HepG2 (cell line): ENCODE results near the gene PLEKHG2. TPM values are rescaled to one million over a fixed set of nuclear protein-coding genes. Genes with fewer than 3 reads are reported as not detected.
A peak's percentile ranks its signal among the peaks of the same experiment; 100 is the strongest.

Experiments used
- HIVEP1 ChIP-seq: sonication (generic); formaldehyde crosslinking; IDR thresholded peaks from 2 replicates; pipeline ENCODE4 v1.4.0; 2020; ENCODE audit warnings: mild to moderate bottlenecking, missing genetic modification reagents
- MTA1 ChIP-seq: sonication (generic); formaldehyde crosslinking; IDR thresholded peaks from 2 replicates; pipeline ENCODE4 v1.4.0; 2020; ENCODE audit warnings: missing genetic modification reagents, mild to moderate bottlenecking, borderline replicate concordance
- TEAD3 ChIP-seq: optimal IDR thresholded peaks from 2 replicates; pipeline ENCODE3; 2016; ENCODE audit warnings: borderline replicate concordance
- ZBTB38 ChIP-seq: sonication (generic); formaldehyde crosslinking; IDR thresholded peaks from 2 replicates; pipeline ENCODE4 v1.5.1; 2020; ENCODE audit warnings: mild to moderate bottlenecking, missing genetic modification reagents
- ZMYM2 ChIP-seq: sonication (generic); formaldehyde crosslinking; IDR thresholded peaks from 2 replicates; pipeline ENCODE4 v1.8.0; 2022; ENCODE audit warnings: mild to moderate bottlenecking, missing genetic modification reagents
- polyA plus RNA-seq, 8 experiments: library from polyadenylated mRNA; depleted of rRNA in 3 of 8; stranded (reverse) in 7 of 8; unstranded in 1 of 8; fragments of >200 nt; fragmentation: Illumina TruSeq in 4 of 8; extraction: Trizol in 4 of 8; gene quantifications; 2 replicates each; pipeline versions ENCODE4 v1.2.1 to v1.2.3, GENCODE V29; 2011 to 2016; ENCODE audit warnings: low read depth in 4 of 8, missing spikeins in 1 of 8, mixed read lengths in 1 of 8; ENCODE audit not compliant: insufficient read depth in 1 of 8
- total RNA-seq, 5 experiments: library from RNA; depleted of rRNA; stranded (reverse); fragments of >200 nt; fragmentation: Illumina TruSeq; extraction: Trizol; gene quantifications; 2 replicates each; pipeline ENCODE4 v1.2.3, GENCODE V29; 2016; ENCODE audit warnings: low read depth in 1 of 5
- TF ChIP-seq, protein P1 (sequence below): sonication (generic); formaldehyde crosslinking; IDR thresholded peaks from 2 replicates; pipeline ENCODE4 v1.5.1; 2020; ENCODE audit warnings: mild to moderate bottlenecking, missing genetic modification reagents, moderate library complexity
- TF ChIP-seq, protein P2 (sequence below): sonication (generic); formaldehyde crosslinking; IDR thresholded peaks from 2 replicates; pipeline ENCODE4 v1.4.0; 2020; ENCODE audit warnings: missing genetic modification reagents, mild to moderate bottlenecking, borderline replicate concordance
- TF ChIP-seq, protein P3 (sequence below): sonication (generic); formaldehyde crosslinking; IDR thresholded peaks from 2 replicates; pipeline ENCODE4 v1.4.0; 2020; ENCODE audit warnings: missing genetic modification reagents, borderline replicate concordance
- TF ChIP-seq, protein P4 (sequence below): sonication (generic); formaldehyde crosslinking; IDR thresholded peaks from 2 replicates; pipeline ENCODE4 v1.5.1; 2020; ENCODE audit warnings: missing genetic modification reagents, mild to moderate bottlenecking, borderline replicate concordance

Gene PLEKHG2
- total and polyA plus RNA-seq, 2 of the 13 experiments (the other 11 are each of a cell fraction or from before 2014, with no cell fraction given), result 3.6 to 6.8 TPM

DNA sequence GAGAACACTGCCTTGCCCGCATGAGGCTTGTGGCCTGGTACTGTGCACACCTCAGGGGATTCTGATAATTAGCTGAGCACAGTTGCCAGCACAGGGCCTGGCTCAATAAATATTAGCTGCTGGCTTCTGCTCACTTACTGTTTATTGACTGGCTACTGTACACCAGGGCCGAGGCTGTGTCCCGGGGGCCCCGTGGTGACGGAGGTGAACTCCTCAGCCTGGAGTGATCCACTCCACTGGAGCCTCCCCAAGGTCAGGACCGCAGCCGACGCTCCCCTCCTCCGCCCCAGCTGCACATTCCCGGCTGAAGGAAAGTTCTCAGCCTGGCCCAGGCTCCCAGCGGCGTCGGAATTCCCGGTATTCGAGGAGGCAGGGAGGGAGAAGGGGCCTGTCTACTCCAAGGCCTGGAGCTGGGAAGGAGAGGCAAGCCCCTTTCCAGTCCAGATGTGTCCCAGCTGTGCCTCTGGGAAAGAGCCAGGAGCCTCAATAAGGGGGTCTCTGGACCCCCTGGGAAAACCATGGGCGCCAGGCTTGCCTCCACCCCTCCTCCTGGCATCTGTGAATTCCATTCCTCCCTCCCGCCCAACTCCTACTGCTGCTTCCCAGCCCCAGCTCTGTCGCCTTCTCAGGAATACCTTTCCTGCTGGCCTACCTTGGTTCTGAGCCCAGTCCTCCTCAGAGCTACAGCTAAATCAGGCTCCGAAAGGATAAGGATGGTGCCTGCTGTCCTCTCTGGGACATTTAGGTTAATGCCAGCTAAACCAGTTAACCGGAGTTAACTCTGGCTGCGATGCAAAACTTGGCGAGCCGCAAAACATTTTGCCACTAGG lies 16.0 kb downstream of the PLEKHG2 start (continued):
- TF ChIP-seq, protein P1, sequence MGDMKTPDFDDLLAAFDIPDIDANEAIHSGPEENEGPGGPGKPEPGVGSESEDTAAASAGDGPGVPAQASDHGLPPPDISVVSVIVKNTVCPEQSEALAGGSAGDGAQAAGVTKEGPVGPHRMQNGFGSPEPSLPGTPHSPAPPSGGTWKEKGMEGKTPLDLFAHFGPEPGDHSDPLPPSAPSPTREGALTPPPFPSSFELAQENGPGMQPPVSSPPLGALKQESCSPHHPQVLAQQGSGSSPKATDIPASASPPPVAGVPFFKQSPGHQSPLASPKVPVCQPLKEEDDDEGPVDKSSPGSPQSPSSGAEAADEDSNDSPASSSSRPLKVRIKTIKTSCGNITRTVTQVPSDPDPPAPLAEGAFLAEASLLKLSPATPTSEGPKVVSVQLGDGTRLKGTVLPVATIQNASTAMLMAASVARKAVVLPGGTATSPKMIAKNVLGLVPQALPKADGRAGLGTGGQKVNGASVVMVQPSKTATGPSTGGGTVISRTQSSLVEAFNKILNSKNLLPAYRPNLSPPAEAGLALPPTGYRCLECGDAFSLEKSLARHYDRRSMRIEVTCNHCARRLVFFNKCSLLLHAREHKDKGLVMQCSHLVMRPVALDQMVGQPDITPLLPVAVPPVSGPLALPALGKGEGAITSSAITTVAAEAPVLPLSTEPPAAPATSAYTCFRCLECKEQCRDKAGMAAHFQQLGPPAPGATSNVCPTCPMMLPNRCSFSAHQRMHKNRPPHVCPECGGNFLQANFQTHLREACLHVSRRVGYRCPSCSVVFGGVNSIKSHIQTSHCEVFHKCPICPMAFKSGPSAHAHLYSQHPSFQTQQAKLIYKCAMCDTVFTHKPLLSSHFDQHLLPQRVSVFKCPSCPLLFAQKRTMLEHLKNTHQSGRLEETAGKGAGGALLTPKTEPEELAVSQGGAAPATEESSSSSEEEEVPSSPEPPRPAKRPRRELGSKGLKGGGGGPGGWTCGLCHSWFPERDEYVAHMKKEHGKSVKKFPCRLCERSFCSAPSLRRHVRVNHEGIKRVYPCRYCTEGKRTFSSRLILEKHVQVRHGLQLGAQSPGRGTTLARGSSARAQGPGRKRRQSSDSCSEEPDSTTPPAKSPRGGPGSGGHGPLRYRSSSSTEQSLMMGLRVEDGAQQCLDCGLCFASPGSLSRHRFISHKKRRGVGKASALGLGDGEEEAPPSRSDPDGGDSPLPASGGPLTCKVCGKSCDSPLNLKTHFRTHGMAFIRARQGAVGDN (CRISPR knock-in tag), result peak; percentile 86
- TF ChIP-seq ZBTB38 (CRISPR knock-in tag) (no peak), ZMYM2 (CRISPR knock-in tag) (0 out of 2 replicates have a peak, but pooled peaks have one; percentile 65), TEAD3 (CRISPR knock-in tag) (peak; percentile 94), HIVEP1 (no peak), MTA1 (CRISPR knock-in tag) (no peak)
- TF ChIP-seq, protein P2, sequence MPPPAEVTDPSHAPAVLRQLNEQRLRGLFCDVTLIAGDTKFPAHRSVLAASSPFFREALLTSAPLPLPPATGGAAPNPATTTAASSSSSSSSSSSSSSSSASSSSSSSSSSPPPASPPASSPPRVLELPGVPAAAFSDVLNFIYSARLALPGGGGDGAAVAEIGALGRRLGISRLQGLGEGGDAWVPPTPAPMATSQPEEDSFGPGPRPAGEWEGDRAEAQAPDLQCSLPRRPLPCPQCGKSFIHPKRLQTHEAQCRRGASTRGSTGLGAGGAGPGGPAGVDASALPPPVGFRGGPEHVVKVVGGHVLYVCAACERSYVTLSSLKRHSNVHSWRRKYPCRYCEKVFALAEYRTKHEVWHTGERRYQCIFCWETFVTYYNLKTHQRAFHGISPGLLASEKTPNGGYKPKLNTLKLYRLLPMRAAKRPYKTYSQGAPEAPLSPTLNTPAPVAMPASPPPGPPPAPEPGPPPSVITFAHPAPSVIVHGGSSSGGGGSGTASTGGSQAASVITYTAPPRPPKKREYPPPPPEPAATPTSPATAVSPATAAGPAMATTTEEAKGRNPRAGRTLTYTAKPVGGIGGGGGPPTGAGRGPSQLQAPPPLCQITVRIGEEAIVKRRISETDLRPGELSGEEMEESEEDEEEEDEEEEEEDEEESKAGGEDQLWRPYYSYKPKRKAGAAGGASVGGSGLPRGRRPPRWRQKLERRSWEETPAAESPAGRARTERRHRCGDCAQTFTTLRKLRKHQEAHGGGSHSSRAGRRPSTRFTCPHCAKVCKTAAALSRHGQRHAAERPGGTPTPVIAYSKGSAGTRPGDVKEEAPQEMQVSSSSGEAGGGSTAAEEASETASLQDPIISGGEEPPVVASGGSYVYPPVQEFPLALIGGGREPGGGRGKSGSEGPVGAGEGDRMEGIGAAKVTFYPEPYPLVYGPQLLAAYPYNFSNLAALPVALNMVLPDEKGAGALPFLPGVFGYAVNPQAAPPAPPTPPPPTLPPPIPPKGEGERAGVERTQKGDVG (CRISPR knock-in tag), result no peak
- TF ChIP-seq, protein P3, sequence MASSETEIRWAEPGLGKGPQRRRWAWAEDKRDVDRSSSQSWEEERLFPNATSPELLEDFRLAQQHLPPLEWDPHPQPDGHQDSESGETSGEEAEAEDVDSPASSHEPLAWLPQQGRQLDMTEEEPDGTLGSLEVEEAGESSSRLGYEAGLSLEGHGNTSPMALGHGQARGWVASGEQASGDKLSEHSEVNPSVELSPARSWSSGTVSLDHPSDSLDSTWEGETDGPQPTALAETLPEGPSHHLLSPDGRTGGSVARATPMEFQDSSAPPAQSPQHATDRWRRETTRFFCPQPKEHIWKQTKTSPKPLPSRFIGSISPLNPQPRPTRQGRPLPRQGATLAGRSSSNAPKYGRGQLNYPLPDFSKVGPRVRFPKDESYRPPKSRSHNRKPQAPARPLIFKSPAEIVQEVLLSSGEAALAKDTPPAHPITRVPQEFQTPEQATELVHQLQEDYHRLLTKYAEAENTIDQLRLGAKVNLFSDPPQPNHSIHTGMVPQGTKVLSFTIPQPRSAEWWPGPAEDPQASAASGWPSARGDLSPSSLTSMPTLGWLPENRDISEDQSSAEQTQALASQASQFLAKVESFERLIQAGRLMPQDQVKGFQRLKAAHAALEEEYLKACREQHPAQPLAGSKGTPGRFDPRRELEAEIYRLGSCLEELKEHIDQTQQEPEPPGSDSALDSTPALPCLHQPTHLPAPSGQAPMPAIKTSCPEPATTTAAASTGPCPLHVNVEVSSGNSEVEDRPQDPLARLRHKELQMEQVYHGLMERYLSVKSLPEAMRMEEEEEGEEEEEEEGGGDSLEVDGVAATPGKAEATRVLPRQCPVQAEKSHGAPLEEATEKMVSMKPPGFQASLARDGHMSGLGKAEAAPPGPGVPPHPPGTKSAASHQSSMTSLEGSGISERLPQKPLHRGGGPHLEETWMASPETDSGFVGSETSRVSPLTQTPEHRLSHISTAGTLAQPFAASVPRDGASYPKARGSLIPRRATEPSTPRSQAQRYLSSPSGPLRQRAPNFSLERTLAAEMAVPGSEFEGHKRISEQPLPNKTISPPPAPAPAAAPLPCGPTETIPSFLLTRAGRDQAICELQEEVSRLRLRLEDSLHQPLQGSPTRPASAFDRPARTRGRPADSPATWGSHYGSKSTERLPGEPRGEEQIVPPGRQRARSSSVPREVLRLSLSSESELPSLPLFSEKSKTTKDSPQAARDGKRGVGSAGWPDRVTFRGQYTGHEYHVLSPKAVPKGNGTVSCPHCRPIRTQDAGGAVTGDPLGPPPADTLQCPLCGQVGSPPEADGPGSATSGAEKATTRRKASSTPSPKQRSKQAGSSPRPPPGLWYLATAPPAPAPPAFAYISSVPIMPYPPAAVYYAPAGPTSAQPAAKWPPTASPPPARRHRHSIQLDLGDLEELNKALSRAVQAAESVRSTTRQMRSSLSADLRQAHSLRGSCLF (CRISPR knock-in tag), result no peak
- TF ChIP-seq, protein P4, sequence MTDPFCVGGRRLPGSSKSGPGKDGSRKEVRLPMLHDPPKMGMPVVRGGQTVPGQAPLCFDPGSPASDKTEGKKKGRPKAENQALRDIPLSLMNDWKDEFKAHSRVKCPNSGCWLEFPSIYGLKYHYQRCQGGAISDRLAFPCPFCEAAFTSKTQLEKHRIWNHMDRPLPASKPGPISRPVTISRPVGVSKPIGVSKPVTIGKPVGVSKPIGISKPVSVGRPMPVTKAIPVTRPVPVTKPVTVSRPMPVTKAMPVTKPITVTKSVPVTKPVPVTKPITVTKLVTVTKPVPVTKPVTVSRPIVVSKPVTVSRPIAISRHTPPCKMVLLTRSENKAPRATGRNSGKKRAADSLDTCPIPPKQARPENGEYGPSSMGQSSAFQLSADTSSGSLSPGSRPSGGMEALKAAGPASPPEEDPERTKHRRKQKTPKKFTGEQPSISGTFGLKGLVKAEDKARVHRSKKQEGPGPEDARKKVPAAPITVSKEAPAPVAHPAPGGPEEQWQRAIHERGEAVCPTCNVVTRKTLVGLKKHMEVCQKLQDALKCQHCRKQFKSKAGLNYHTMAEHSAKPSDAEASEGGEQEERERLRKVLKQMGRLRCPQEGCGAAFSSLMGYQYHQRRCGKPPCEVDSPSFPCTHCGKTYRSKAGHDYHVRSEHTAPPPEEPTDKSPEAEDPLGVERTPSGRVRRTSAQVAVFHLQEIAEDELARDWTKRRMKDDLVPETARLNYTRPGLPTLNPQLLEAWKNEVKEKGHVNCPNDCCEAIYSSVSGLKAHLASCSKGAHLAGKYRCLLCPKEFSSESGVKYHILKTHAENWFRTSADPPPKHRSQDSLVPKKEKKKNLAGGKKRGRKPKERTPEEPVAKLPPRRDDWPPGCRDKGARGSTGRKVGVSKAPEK (CRISPR knock-in tag), result no peak
